Embryonic facial prominence (tissue), 1 donor: ENCODE data around the gene HTD2.
"Not testable (repeated sequence)": the region's sequence is repeated elsewhere in the genome, so short reads cannot be mapped to it uniquely, and the experiment has no call there.

Experiments
- DNase-seq: peaks from one replicate; pipeline ENCODE4 v3.0.0-alpha.2; 2016; ENCODE audit errors: extremely low spot score

The HTD2 gene

DNA sequence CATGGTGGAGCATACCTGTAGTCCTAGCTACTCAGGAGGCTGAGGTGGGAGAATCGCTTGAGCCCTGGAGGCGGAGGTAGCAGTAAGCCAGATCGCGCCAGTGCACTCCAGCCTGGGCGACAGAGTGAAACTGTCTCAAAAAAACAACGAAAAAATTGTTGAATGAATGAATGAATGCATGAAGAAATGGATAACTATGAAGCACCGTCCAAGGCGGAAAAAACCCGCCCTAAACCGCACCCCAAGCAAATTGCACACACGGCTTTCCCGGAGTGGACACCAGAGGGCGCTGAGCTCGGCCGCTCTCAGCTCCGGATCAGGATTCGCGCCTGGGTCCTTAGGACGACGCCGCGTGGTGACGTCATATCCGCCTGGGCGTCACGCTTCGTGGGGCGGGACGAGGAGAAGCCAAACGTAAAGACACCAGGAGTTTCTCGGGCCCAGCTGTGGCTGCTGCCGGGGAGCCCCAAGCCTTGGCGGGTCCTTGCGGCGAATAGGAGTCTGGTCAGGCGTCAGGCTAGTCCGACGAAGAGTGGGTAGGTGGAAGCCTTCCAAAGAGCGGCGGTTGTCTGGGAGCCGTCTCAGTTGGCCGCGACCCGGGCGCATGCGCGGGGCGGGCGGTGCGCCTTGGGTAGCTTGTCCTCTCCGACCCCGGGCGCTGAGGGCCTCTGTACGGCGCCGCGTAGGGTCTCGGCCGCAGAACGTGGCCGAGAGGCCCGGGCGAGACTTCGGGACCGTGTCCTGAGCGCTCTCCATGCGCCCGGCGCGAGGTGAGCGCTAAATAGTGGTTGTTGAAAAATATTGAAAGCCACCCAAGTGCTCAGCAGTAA is at the start of gene HTD2, which contains the start of gene RPP14:
TSS of gene HTD2 (plus strand) at position 639 of the 830 bp plus-strand sequence. CDS start 11,094 bp downstream, outside the sequence.
TSS of gene RPP14 (plus strand) at position 364 of the 830 bp plus-strand sequence. CDS start 4,085 bp downstream, outside the sequence.
- DNase-seq = peak; percentile 92

GRCh38 chr3:58258392-58259055 is 47.8 kb upstream of the HTD2 start:
- DNase-seq = no peak

DNA sequence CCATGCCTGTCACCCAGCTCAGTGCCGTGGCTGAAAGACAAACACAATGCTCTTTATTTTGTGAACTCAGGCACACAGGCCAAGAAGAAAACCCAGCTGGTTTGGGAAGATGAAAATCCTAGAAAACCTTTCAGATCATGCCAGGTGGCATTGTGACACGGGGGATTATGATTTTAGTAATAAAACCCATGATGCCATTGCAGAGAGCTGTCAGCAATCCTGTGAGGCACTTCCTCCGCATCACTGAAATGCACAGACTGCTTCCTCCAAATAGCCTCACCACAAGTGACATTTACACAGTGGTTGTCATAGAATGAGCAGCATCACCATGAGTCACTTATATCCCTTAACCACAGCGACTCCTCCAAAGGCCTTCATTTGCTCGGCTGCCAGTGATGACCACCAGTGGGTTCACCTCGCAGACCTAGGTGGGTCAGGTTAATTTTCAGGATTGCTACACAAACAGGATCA is 46.0 kb upstream of the HTD2 start:
- no peak for DNase-seq

GRCh38 chr3:58260733-58261132 is 45.6 kb upstream of the HTD2 start:
- no peak for DNase-seq

DNA sequence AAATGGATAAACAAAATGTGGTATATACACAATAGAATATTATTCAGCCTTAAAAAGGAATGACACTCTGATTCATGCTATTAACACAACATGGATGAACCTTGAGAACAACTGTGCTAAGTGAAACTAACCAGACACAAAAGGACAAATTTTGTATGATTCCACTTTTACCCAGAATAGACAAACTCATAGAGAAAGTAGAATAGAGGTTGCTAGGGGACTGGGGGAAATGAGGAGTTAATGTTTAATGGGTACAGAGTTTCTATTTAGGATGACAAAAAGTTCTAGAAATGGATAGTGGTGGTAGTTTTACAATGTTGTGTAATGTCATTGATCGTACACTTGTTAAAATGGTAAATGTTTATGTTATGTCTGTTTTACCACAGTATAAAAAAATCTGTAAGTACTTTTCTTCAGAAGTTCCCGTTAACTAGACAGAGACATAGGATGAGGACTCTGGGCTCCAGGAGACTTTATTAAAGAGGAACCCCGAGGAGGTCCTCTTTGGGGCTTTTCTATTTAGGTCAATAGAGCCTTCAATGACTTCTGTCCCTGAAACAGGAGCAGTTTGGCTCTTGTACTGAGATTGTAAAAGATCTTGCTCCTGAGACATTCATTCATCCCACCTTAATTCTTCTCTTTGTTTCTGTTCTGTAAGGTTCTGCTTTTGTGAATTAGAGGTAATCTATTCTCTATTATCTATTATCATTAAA is 44.2 kb upstream of the HTD2 start:
- DNase-seq = no peak

- no peak for DNase-seq
These were observed 39.7 kb upstream of the HTD2 start for GRCh38 chr3:58266577-58266976.

GRCh38 chr3:58267543-58267942 is 38.8 kb upstream of the HTD2 start:
- DNase-seq = not testable (repeated sequence)

- no peak for DNase-seq
These were observed 37.0 kb upstream of the HTD2 start for GRCh38 chr3:58269356-58269755.

DNA sequence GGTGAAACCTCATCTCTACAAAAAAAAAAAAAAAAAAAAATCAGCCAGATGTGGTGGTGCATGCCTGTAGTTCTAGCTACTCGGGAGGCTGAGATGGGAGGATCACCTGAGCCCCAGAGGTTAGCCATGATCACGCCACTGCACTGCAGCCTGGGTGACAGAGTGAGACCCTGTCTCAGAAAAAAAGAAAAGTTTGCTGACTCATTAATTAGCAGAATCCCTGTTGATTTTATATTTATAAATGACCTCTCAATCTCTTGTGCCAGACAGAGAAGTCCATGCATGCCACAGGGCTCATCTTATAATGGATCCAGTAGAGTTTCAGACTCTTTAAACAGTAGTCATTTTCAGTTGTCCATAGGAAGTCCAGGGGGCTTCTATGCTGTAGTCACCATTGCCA is 35.8 kb upstream of the HTD2 start:
- DNase-seq = no peak

GRCh38 chr3:58271901-58272501 is 34.3 kb upstream of the HTD2 start:
- no peak for DNase-seq

GRCh38 chr3:58272891-58273290 is 33.4 kb upstream of the HTD2 start:
- DNase-seq = no peak

- DNase-seq = not testable (repeated sequence)
These were observed 33.0 kb upstream of the HTD2 start for GRCh38 chr3:58273362-58273761.

DNA sequence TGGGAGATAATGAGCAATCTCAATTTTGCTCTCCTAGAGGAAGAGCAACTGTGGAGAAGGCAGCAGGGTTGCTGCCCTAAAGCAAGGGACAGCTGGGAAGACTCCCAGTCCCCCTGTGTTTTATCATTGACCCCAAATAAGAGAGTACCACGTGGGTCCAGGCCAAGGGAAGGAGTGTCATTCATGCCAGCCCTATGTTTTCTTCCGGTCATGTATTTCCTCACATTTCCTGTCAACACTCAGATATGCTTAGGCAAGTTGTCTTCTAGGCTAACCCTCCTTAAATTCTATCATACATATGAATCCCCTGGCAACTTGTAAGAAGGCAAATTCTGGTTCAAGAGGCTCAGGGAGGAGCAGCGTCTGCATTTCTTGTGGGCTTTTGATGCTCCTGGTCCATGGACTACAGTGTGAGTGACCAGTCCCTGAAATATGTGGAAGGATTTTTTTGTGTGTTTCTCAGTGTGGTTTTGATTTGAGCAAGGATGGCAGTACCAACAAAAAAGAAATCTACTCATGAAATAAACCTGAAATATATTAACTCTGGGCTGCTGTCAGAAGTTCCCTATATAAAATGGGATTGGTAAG is 32.2 kb upstream of the HTD2 start:
- no peak for DNase-seq

DNA sequence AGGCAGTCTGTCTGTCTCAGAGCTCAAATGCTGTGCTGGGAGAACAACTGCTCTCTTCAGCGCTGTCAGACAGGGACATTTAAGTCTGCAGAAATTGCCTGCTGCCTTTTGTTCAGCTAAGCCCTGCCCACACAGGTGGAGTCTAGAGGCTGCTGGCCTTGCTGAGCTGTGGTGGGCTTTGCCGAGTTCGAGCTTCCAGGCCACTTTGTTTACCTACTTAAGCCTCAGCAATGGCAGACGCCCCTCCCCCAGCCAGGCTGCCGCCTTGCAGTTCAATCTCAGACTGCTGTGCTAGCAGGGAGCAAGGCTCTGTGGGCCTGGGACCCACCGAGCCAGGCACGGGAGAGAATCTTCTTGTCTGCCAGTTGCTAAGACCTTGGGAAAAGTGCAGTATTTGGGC is 25.3 kb upstream of the HTD2 start:
- no peak for DNase-seq

GRCh38 chr3:58285334-58285733 is 21.0 kb upstream of the HTD2 start:
- no peak for DNase-seq

- no peak for DNase-seq
These were observed 19.0 kb upstream of the HTD2 start for GRCh38 chr3:58287354-58287753.

GRCh38 chr3:58288011-58288728 is 18.1 kb upstream of the HTD2 start:
- DNase-seq = no peak

DNA sequence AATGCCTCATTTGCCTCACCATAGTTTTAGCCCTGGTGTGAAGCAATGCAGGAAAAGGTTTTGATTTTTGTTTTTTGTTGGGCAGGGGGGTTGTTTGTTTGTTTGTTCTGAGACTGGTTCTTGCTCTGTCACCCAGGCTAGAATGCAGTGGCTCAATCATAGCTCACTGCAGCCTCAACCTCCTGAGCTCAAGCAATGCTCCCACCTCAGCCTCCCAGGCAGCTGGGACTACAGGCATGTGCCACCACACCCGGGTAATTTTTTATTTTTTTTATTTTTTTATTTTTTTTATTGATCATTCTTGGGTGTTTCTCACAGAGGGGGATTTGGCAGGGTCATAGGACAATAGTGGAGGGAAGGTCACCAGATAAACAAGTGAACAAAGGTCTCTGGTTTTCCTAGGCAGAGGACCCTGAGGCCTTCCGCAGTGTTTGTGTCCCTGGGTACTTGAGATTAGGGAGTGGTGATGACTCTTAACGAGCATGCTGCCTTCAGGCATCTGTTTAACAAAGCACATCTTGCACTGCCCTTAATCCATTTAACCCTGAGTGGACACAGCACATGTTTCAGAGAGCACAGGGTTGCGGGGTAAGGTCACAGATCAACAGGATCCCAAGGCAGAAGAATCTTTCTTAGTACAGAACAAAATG is 17.2 kb upstream of the HTD2 start:
- not testable (repeated sequence) for DNase-seq

DNA sequence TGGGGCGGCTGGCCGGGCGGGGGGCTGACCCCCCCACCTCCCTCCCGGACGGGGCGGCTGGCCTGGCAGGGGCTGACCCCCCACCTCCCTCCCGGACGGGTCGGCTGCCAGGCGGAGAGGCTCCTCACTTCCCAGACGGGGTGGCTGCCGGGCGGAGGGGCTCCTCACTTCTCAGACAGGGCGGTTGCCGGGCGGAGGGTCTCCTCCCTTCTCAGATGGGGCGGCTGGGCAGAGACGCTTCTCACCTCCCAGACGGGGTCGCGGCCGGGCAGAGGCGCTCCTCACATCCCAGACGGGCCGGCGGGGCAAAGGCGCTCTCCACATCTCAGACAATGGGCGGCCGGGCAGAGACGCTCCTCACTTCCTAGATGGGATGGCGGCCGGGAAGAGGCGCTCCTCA is 15.9 kb upstream of the HTD2 start:
- DNase-seq = not testable (repeated sequence)

DNA sequence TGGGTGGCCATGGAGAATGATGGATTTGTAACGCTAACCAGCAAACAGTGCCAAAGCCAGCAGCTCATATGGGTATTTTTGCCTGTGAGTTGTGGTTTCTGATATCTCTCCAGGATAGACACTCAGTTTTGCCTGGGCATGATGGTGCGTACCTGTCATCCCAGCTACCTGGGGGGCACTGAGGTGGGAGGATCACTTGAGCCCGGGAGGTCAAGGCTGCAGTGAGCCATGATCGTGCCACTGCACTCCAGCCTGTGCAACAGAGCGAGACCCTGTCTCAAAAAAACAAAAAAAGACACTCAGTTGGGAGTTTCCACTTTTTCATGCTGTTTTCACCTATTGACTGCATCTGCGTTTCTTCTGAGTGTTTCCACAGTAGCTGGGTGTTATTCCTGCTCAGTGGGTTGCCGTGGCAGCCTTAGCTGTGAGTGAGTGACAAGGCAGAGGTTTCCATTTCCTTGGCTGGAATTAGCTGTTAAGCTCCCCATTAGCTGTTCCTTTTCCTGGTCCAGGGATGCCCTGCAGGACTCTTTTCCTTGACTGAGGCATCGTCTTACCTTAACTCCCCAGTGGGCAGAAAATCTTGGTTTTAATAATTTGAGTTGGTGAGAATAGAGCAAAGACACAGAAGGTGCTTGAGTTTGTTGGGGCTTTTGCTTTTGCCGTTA is 14.5 kb upstream of the HTD2 start:
- no peak for DNase-seq
